MCF 10A (cell line): Measurements from ENCODE around the gene GPHN. TPM values are rescaled to one million over a fixed set of nuclear protein-coding genes. Genes with fewer than 3 reads are reported as not detected.
"Not testable (repeated sequence)": the region's sequence is repeated elsewhere in the genome, so short reads cannot be mapped to it uniquely, and the experiment has no call there.

Experiments
- BruUV-seq: library from RNA; stranded (reverse); fragments of 400-500 nt; replicated peaks from 2 replicates; lab custom pipeline; 2021; lab: Mats Ljungman, UMichigan
- CTCF ChIA-PET: fragments of 300-600 bp; sonication (Branson Sonifier 250); formaldehyde crosslinking; extraction: SDS; loops from one replicate; lab custom pipeline; 2021; ENCODE audit warnings: antibody characterized with exemption, inconsistent platforms; lab: Yijun Ruan, JAX
- POLR2A ChIA-PET: fragments of 300-600, 350-650 bp; sonication (Branson Sonifier 250); formaldehyde crosslinking; extraction: SDS; loops from one replicate; lab custom pipeline; 2020; ENCODE audit warnings: antibody characterized with exemption, inconsistent platforms; lab: Yijun Ruan, JAX
- DNase-seq: peaks from one replicate; pipeline ENCODE4 v3.0.0-alpha.2; 2018; ENCODE audit not compliant: unreplicated experiment
- H3K27ac Mint-ChIP-seq: one replicate; pipeline ENCODE4 v1.8.0; 2022; ENCODE audit warnings: mild to moderate bottlenecking, low read depth, mixed read lengths; ENCODE audit not compliant: unreplicated experiment
- H3K27me3 Mint-ChIP-seq: one replicate; pipeline ENCODE4 v1.8.0; 2022; ENCODE audit warnings: mixed read lengths; ENCODE audit not compliant: insufficient read depth, unreplicated experiment
- H3K36me3 Mint-ChIP-seq: one replicate; pipeline ENCODE4 v1.8.0; 2022; ENCODE audit warnings: mild to moderate bottlenecking, moderate library complexity, mixed read lengths; ENCODE audit not compliant: insufficient read depth, unreplicated experiment
- H3K4me1 Mint-ChIP-seq: one replicate; pipeline ENCODE4 v1.8.0; 2022; ENCODE audit warnings: mixed read lengths; ENCODE audit not compliant: insufficient read depth, unreplicated experiment
- H3K4me3 Mint-ChIP-seq: one replicate; pipeline ENCODE4 v1.8.0; 2022; ENCODE audit warnings: mild to moderate bottlenecking, moderate library complexity, mixed read lengths; ENCODE audit not compliant: unreplicated experiment
- H3K9me3 Mint-ChIP-seq: one replicate; pipeline ENCODE4 v1.8.0; 2022; ENCODE audit warnings: mixed read lengths; ENCODE audit not compliant: unreplicated experiment
- intact Hi-C: fragments of 100-400 bp; cut with micrococcal nuclease; formaldehyde crosslinking; loops from 2 replicates; pipeline ENCODE4 v1.14.1; 2022
- total RNA-seq: library from RNA; stranded (reverse); gene quantifications from 2 replicates; pipeline ENCODE4 v1.2.3, GENCODE V29; 2022
- TF ChIP-seq, protein P1 (sequence below): fragments of 200-600 bp; IDR thresholded peaks from one replicate; pipeline ENCODE4 v1.8.0; 2022; ENCODE audit warnings: antibody characterized with exemption, mild to moderate bottlenecking; ENCODE audit not compliant: unreplicated experiment

The GPHN gene
- total RNA-seq, 1 experiment from 2014 or later: 26.8 TPM

DNA sequence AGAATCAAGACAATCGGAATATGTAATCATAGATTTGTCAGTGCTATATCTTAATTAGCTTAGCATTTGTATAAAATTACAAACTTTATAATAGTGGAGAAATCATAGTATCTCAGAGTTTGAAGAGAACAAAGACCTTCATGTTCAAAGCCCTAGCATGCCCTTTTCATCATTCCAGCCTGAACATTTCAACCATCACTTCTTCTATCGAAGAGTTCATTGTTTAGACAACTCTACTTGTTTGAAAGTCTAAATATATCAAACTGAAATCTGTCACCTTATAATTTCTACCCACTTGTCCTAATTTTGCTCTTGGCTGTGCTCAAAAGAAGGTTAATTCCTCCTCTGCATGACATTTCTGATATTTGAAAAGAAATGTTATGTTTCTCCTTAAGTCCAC lies 325.9 kb downstream of the GPHN start:
- intact Hi-C loops: no loop called here
- no peak for DNase-seq

DNA sequence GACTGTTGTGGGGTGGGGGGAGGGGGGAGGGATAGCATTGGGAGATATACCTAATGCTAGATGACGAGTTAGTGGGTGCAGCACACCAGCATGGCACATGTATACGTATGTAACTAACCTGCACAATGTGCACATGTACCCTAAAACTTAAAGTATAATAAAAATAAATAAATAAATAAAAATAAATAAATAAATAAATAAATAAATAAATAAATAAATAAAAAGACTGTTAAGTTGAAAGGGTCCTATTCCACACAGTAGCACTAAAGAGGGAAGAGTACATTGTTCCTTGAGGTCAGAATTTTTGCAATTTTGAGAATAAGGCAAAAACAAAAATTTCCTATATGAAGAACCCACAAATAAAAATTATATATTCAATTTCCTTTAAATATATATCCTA lies 329.5 kb downstream of the GPHN start:
- CTCF ChIA-PET, H3K4me1 Mint-ChIP-seq, H3K27me3 Mint-ChIP-seq, H3K9me3 Mint-ChIP-seq, intact Hi-C loops, H3K27ac Mint-ChIP-seq, H3K4me3 Mint-ChIP-seq, H3K36me3 Mint-ChIP-seq, DNase-seq, POLR2A ChIA-PET, BruUV-seq: not testable (repeated sequence)

More for the DNA sequence above, 325.9 kb downstream of the GPHN start:
- ChIA-PET CTCF (no interaction called here), POLR2A (no interaction called here)
- TF ChIP-seq, protein P1, sequence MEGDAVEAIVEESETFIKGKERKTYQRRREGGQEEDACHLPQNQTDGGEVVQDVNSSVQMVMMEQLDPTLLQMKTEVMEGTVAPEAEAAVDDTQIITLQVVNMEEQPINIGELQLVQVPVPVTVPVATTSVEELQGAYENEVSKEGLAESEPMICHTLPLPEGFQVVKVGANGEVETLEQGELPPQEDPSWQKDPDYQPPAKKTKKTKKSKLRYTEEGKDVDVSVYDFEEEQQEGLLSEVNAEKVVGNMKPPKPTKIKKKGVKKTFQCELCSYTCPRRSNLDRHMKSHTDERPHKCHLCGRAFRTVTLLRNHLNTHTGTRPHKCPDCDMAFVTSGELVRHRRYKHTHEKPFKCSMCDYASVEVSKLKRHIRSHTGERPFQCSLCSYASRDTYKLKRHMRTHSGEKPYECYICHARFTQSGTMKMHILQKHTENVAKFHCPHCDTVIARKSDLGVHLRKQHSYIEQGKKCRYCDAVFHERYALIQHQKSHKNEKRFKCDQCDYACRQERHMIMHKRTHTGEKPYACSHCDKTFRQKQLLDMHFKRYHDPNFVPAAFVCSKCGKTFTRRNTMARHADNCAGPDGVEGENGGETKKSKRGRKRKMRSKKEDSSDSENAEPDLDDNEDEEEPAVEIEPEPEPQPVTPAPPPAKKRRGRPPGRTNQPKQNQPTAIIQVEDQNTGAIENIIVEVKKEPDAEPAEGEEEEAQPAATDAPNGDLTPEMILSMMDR: no peak
- Mint-ChIP-seq H3K27me3 (no peaks in the 10 kb centered on the region), H3K9me3 (no peaks in the 10 kb centered on the region), H3K27ac (no peak overlapping the region), H3K4me1 (no peaks in the 10 kb centered on the region), H3K4me3 (no peak overlapping the region), H3K36me3 (no peaks in the 10 kb centered on the region)
- BruUV-seq: no TSS peak

DNA sequence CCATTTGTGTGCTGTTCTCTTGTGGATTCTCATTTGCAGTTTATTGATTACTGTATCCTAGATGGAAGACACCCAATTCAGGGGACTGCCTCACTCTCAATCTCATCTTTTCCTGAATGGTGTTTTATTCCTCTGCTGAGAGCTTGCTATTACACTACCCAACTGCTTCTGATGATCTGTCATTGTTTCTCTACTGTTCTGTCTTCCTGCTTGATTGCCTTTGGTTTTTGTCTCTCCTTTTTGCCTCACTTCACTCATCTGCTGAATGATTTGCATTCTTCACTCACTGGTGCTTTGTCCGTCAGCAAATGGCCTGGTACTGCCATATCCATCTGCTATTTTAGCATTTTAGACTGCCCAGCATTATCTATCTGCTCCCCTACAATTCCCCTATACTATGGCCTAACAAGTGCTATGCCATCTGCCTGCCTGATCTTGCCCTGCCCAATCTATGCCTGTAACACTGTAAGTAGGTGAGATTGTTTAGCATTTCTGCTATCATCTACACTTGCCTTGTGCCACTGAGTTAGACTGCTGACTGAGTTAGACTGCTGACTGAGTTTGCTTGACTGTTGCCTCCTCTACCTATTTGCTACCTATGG lies 335.1 kb downstream of the GPHN start:
- no TSS peak for BruUV-seq
- Mint-ChIP-seq H3K4me1 (no peaks in the 10 kb centered on the region), H3K36me3 (no peaks in the 10 kb centered on the region), H3K27ac (no peak overlapping the region), H3K27me3 (no peaks in the 10 kb centered on the region), H3K9me3 (peaks cover 8% of the 10 kb centered on the region), H3K4me3 (no peak overlapping the region)
- TF ChIP-seq, protein P1: no peak
- ChIA-PET POLR2A (no interaction called here), CTCF (interaction anchor here (0.6 kb wide), 1 partner anchor 89 kb away, joined by 3 read pairs; no protein-coding TSS in a partner anchor)
- DNase-seq: no peak
- intact Hi-C loops: no loop called here

DNA sequence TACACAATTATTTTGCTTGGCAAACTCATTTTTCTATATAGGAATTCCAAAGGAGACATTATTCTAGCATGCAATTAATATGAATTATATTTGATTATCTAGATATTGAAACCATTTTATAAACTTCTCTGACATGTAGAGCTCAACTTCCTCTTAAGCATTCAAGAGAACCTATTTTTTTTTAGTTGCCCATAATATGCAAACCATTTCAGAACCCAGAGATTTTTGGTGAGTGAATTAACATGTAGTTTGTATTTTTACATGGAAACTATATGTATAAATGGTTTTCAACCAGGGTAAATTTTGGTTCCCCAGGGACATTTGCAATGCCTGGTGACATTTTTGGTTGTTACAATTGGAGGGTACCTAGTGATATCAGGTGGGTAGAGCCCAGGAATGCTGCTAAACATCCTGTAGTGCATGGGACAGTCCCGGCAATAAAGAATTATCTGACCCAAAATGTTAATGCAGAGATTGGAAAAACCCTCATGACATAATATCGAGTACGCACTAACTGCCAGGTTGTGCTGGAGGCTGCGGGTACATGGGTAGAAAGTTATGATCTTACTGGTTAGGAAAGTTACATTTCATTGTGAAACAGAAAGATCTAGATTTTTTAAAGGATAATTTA lies 342.4 kb downstream of the GPHN start:
- Mint-ChIP-seq H3K9me3 (no peaks in the 10 kb centered on the region), H3K27ac (no peak overlapping the region), H3K27me3 (no peaks in the 10 kb centered on the region), H3K4me3 (no peak overlapping the region), H3K36me3 (peaks cover 7% of the 10 kb centered on the region), H3K4me1 (no peaks in the 10 kb centered on the region)
- no peak for DNase-seq
- POLR2A ChIA-PET: interaction anchor here (1.1 kb wide), 1 partner anchor 9 kb away, joined by 6 read pairs; no protein-coding TSS in a partner anchor
- intact Hi-C loops: no loop called here
- CTCF ChIA-PET: no interaction called here
- BruUV-seq: no TSS peak
- TF ChIP-seq, protein P1: no peak
